SK-N-SH treated with all-trans-retinoic acid at 6 μM for 48 hours (cell line): ENCODE results near the gene MYO3B.

Source experiments
- ATAC-seq: fragments of 200-7000 bp; cut with Tn5 transposase; 3 replicates; pipeline ENCODE4 v1.9.1; 2020; ENCODE audit warnings: mild to moderate bottlenecking, moderate library complexity
- ARNTL ChIP-seq: fragments of 450-650 bp; formaldehyde crosslinking; IDR thresholded peaks from 2 replicates; pipeline ENCODE4 v1.5.0; 2020; ENCODE audit warnings: low read depth, mild to moderate bottlenecking, moderate library complexity, borderline replicate concordance
- BACH2 ChIP-seq: fragments of 250-450 bp; sonication (Bioruptor Pico); IDR thresholded peaks from 2 replicates; pipeline ENCODE4 v1.9.0; 2021; ENCODE audit warnings: mild to moderate bottlenecking, borderline replicate concordance
- CREB5 ChIP-seq: fragments of 250-450 bp; sonication (Bioruptor Pico); IDR thresholded peaks from 2 replicates; pipeline ENCODE4 v1.5.1; 2020; ENCODE audit warnings: low read depth, mild to moderate bottlenecking, moderate library complexity
- CSDC2 ChIP-seq: fragments of 250-450 bp; sonication (Bioruptor Pico); IDR thresholded peaks from 2 replicates; pipeline ENCODE4 v1.5.0; 2020; ENCODE audit warnings: mild to moderate bottlenecking, moderate library complexity
- CSRNP3 ChIP-seq: fragments of 250-450 bp; sonication (Bioruptor Pico); IDR thresholded peaks from 2 replicates; pipeline ENCODE4 v1.5.1; 2021; ENCODE audit warnings: mild to moderate bottlenecking, moderate library complexity
- GLIS3 ChIP-seq: fragments of 250-450 bp; sonication (Bioruptor Pico); IDR thresholded peaks from 2 replicates; pipeline ENCODE4 v1.5.0; 2020; ENCODE audit warnings: mild to moderate bottlenecking, moderate library complexity
- ISL1 ChIP-seq: fragments of 250-450 bp; sonication (Bioruptor Pico); IDR thresholded peaks from 2 replicates; pipeline ENCODE4 v2.1.2; 2022; ENCODE audit warnings: mild to moderate bottlenecking, moderate library complexity
- OSR1 ChIP-seq: fragments of 250-450 bp; sonication (Bioruptor Pico); IDR thresholded peaks from 2 replicates; pipeline ENCODE4 v1.8.0; 2022; ENCODE audit warnings: moderate library complexity, mild to moderate bottlenecking, inconsistent platforms
- PATZ1 ChIP-seq: fragments of 250-450 bp; sonication (Bioruptor Pico); IDR thresholded peaks from 2 replicates; pipeline ENCODE4 v1.8.0; 2020; ENCODE audit warnings: mild to moderate bottlenecking, moderate library complexity, borderline replicate concordance
- POU6F1 ChIP-seq: fragments of 250-450 bp; sonication (Bioruptor Pico); IDR thresholded peaks from 2 replicates; pipeline ENCODE4 v1.8.0; 2021; ENCODE audit warnings: low read depth, mild to moderate bottlenecking, moderate library complexity, borderline replicate concordance
- PPARA ChIP-seq: fragments of 250-450 bp; sonication (Bioruptor Pico); IDR thresholded peaks from 2 replicates; pipeline ENCODE4 v1.5.0; 2020; ENCODE audit warnings: mild to moderate bottlenecking, borderline replicate concordance
- RARB ChIP-seq: fragments of 250-450 bp; sonication (Bioruptor Pico); IDR thresholded peaks from 2 replicates; pipeline ENCODE4 v1.8.0; 2021; ENCODE audit warnings: mild to moderate bottlenecking, moderate library complexity
- SNAI2 ChIP-seq: fragments of 250-450 bp; sonication (Bioruptor Pico); IDR thresholded peaks from 2 replicates; pipeline ENCODE4 v1.5.0; 2020; ENCODE audit warnings: mild to moderate bottlenecking, moderate library complexity
- TCF4 ChIP-seq: fragments of 250-450 bp; sonication (Bioruptor Pico); IDR thresholded peaks from 2 replicates; pipeline ENCODE4 v1.8.0; 2021; ENCODE audit warnings: mild to moderate bottlenecking, moderate library complexity, borderline replicate concordance
- TOX ChIP-seq: fragments of 250-450 bp; sonication (Bioruptor Pico); IDR thresholded peaks from 2 replicates; pipeline ENCODE4 v1.8.0; 2021; ENCODE audit warnings: mild to moderate bottlenecking, moderate library complexity, borderline replicate concordance
- TSHZ2 ChIP-seq: fragments of 250-450 bp; sonication (Bioruptor Pico); IDR thresholded peaks from 2 replicates; pipeline ENCODE4 v1.5.0; 2020; ENCODE audit warnings: mild to moderate bottlenecking, moderate library complexity
- ZC3H10 ChIP-seq: fragments of 250-450 bp; sonication (Bioruptor Pico); IDR thresholded peaks from 2 replicates; pipeline ENCODE4 v1.5.1; 2021; ENCODE audit warnings: mild to moderate bottlenecking, moderate library complexity
- ZFP3 ChIP-seq: fragments of 250-450 bp; sonication (Bioruptor Pico); IDR thresholded peaks from 2 replicates; pipeline ENCODE4 v1.5.0; 2020; ENCODE audit warnings: mild to moderate bottlenecking, moderate library complexity
- ZNF565 ChIP-seq: fragments of 450-650 bp; formaldehyde crosslinking; conservative IDR thresholded peaks from 2 replicates; pipeline ENCODE4 v1.5.0; 2020; ENCODE audit warnings: low read depth, mild to moderate bottlenecking, moderate library complexity
- ZNF70 ChIP-seq: fragments of 450-650 bp; formaldehyde crosslinking; IDR thresholded peaks from 2 replicates; pipeline ENCODE4 v1.5.0; 2020; ENCODE audit warnings: mild to moderate bottlenecking, moderate library complexity
- ZNF8 ChIP-seq: fragments of 450-650 bp; formaldehyde crosslinking; IDR thresholded peaks from 2 replicates; pipeline ENCODE4 v1.5.0; 2020; ENCODE audit warnings: mild to moderate bottlenecking, moderate library complexity

The MYO3B gene

GRCh38 chr2:170336408-170336807 lies 158.5 kb downstream of the MYO3B start:
- no peak for ATAC-seq
- TF ChIP-seq POU6F1 (CRISPR knock-in tag) (no peak), CSDC2 (CRISPR knock-in tag) (no peak), TCF4 (CRISPR knock-in tag) (no peak), PPARA (no peak), ZFP3 (CRISPR knock-in tag) (no peak), ZNF70 (CRISPR knock-in tag) (no peak), TOX (no peak), TSHZ2 (no peak), PATZ1 (CRISPR knock-in tag) (no peak), CREB5 (no peak)

- ATAC-seq, result no peak
Measured at GRCh38 chr2:170336916-170337315, 159.0 kb downstream of the MYO3B start.

More at GRCh38 chr2:170336916-170337315, 159.0 kb downstream of the MYO3B start:
- TF ChIP-seq ZFP3 (CRISPR knock-in tag), result no peak
- no peak for TF ChIP-seq ZNF8
- no peak for TF ChIP-seq PPARA
- TF ChIP-seq TSHZ2, result no peak
- no peak for TF ChIP-seq PATZ1 (CRISPR knock-in tag)
- no peak for TF ChIP-seq OSR1 (CRISPR knock-in tag)
- TF ChIP-seq ZNF565 (CRISPR knock-in tag), result no peak
- TF ChIP-seq CSRNP3, result no peak
- no peak for TF ChIP-seq CREB5
- TF ChIP-seq RARB (CRISPR knock-in tag), result no peak
- no peak for TF ChIP-seq GLIS3
- TF ChIP-seq TCF4 (CRISPR knock-in tag), result no peak
- TF ChIP-seq CSDC2 (CRISPR knock-in tag), result no peak
- no peak for TF ChIP-seq ARNTL (CRISPR knock-in tag)
- TF ChIP-seq POU6F1 (CRISPR knock-in tag), result no peak
- no peak for TF ChIP-seq SNAI2 (CRISPR knock-in tag)
- TF ChIP-seq ZC3H10 (CRISPR knock-in tag), result no peak
- no peak for TF ChIP-seq ISL1 (CRISPR knock-in tag)
- no peak for TF ChIP-seq BACH2
